HG03103 (cell line): ENCODE results near the gene MFGE8.

Source experiments
- ATAC-seq: cut with Tn5 transposase; IDR thresholded peaks from one replicate; pipeline ENCODE4 v1.9.1; 2021; ENCODE audit warnings: low read depth; ENCODE audit not compliant: unreplicated experiment

The MFGE8 gene

GRCh38 chr15:88900309-88900981 is 12.7 kb downstream of the MFGE8 start:
- no peak for ATAC-seq

- no peak for ATAC-seq
Observed at GRCh38 chr15:88899251-88899650, 13.9 kb downstream of the MFGE8 start.

DNA sequence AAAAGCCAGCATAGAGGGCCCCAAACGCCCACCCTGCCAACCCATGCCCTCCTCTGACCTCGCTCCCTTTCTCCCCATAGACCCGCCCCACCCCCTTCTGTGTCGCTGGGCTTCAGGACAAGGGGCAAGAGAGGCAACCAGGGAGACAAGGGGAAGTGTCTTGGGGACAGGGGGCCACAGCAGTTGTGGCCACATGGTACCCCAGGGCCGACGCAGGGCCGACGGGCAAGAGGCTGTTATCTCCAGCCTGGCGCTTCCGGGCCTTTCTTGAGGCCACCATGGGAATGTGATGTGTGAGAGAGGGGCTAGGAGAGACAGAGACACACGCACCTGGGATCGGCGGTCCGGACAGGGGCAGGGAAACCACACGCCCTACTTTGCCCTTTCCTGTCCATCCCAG is 14.4 kb downstream of the MFGE8 start:
- ATAC-seq = no peak

- no peak for ATAC-seq
Observed at GRCh38 chr15:88897456-88898194, 15.6 kb downstream of the MFGE8 start.

DNA sequence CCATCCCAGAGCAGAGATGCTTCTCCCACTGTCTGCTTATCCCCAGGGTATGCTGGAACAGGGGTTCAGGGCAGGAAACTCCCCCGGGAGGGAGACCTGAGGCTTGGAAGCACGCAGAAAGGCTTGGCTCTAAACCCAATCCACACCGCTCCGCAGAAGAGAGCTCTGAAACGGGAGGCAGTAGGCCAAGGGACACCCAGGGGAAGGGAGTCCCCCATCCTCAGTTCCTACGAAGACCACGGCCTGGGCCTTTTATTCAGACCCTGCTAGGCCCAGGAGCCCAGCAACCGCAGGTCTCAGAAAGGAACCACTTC is 16.1 kb downstream of the MFGE8 start:
- no peak for ATAC-seq

DNA sequence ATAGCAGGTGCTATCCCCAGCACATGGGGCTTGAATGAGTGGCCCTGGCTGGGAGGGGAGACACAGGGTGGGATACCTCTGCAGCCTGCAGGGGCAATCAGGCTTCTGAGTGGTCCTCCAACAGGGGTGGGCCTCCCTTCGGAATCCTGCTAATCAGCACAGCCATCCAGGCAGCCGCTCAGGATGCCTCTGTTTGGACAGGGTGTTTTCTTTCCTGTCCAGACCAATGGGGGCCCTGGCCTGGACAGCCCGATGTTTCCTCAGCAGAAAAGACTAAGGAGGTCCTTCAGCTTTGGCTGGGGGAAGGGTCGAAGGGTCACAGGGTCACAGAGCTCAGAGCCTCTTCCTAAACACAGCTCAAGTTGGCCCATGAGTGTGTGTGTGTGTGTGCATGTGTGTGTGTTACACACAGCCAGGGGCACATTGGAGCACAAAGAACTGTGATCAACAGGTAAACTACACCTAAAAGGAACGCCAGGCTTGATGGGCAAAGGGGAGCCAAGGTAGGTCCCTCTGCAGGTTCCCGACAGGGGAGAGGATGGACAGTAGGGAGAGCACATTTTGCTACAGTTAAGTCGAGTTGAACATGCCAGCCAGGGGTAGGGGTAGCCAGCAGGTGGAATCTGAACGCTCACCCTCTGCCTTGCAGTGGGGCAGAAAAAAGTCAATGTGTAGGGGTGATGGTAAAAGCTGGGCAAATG is 16.7 kb downstream of the MFGE8 start:
- no peak for ATAC-seq

DNA sequence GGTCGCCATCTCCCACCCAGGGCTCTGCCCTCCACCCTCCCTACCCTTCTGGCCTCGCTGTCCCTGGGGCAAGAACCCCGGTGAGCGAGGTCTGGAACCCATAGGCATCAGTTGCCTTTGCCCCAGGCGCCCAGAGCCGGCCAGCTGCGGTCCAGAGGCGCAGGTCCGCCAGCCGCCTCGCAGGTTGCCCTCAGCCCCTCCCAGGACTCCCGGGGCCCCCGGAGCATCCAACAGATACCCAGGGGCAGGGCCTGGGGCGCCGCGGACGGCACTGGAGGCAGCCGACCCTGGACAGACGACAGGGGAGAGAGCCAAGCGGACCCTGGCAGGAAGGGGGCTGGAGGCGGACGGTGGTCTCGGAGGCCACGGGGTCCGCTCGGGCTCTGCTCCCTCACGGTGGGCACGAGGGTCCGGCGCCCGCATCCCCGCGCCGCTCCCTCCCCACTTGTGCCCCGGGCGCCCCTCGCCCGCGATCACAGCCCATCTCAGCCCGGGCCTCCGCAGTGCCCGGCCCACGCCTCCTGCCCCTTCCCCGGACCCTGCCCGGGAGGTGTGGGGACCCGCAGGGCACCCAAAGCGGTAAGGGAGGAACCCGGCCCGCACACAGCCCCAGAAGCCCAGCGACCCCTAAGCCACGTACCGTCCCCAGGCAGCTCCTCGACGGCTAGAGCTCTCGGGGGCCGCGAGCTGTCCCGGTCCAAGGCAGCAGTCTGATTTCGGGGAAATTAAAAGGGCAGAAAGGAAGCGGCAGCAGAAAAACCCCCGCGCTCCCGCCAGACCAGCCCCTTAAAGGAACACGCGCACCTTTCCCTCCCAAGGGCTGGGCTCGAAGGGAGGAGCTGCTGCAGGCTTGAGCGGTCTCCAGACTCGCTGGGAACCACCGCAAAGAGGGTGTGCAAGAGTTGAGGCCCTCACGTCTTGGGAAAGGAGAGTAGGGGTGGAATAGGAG is 18.1 kb downstream of the MFGE8 start, which contains the start of gene HAPLN3:
Gene HAPLN3 (minus strand): TSS at position 726 of the 949 bp plus-strand sequence. CDS start 8,246 bp downstream, outside the sequence.
- ATAC-seq = no peak

- ATAC-seq = no peak
Observed at GRCh38 chr15:88894348-88894818, 18.8 kb downstream of the MFGE8 start.

DNA sequence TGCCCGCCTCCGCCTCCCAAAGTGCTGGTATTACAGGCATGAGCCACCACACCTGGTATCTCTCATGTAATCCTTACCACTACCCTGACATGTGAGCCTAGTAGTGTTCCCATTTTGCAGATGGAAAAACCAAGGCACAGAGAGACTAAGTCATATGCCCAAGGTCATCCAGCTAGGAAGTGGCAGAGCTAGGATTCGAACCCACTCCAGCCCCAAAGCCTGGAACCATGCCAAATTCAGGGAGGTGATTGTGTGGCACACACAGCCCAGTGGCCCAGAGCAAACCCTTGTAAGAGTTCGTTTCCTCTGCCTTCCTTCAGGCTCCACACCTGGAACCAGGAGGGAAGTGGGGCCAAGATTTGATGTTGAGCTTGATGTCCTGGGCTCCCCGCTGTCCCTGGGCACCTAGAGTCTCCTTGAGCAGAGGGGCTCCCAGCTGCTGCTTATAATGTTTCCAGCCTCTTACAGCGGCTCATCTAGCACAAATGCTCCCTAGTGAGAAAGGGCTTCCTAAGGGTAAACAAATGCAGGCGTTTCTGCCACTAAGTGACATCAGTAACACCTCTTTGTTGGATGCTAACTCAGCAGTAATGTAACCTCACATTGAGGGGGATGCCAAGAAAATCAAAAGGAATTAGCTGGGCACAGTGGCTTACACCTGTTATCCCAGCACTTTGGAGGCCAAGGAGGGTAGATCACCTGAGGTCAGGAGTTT is 21.5 kb downstream of the MFGE8 start:
- ATAC-seq = no peak

DNA sequence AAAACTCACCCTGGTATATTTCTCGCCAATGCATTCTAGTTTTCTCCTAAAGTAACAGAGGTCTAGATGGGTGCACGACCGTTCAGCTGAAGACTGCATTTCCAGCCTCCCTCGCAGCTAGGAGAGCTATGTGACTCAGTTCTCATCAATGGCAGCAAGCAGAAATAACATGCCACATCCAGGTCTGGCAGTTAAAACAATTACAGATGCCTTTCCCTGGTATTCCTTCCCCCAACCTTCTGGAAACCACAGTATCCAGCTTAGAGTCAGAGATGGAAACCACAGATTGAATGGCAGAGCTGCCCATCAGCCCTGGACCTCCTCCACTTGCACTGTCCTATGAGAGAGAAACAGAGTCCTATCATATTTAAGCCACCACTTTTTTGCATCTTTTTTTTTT is 22.7 kb downstream of the MFGE8 start:
- ATAC-seq = no peak

- ATAC-seq = no peak
Observed at GRCh38 chr15:88888719-88889118, 24.5 kb downstream of the MFGE8 start.

- ATAC-seq = no peak
Observed at GRCh38 chr15:88887068-88887580, 26.1 kb downstream of the MFGE8 start.

DNA sequence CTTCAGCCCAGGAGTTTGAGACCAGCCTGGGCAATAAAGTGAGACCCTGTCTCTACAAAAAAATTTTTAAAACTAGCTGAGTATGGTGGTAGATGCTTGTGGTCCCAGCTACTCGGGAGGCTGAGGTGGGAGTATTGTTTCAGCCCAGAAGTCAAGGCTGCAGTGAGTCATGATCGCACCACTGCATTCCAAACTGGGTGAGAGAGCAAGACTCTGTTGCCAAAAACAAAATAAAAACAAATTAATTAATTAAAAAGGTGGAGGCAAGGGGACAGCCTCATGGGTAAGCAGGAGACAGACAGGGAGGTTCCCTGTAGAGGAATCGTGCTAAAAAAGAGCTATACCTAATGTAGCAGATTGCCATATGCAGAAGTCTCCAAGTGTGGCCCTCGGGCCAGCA is 30.4 kb downstream of the MFGE8 start:
- no peak for ATAC-seq

GRCh38 chr15:88881775-88882174 is 31.4 kb downstream of the MFGE8 start:
- no peak for ATAC-seq

DNA sequence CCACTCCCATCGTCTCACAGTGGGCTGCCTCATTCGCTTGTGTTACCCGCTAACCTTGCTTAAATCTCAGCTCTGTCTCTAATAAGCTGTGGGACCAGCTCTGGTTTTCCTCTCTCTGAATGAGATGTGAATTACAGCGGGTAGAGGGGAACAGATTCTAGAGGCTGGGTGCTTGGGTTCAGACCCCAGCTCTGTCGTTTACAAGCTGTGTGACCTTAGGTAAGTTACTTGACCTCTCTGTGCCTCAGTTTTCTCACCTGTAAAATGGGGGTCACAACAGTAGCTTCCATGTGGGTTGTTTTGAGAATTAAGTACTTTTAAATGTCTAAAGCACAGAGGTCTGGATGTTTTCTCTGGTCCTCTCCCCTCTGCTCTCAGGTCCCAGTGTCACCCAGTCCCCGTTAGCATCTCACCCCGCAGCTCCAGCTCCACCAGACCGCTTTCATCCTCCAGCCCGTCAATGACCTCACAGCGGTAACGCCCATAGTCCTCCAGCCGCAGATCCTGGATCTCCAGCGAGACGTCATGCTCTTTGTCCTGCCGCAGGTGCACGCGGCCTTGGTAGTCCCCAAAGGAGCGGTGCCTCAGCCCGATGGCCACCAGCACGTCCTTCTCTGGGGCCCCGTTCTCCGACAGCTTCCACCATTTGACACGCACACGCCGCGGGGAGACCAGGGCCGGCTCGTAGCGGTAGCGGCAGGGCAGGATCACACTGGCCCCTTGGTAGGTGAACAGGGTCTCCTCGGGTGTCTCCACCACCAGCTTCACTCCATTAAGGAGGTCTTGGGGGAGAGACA is 32.0 kb downstream of the MFGE8 start:
- ATAC-seq = no peak

GRCh38 chr15:88878720-88879184 is 34.4 kb downstream of the MFGE8 start:
- ATAC-seq = no peak

DNA sequence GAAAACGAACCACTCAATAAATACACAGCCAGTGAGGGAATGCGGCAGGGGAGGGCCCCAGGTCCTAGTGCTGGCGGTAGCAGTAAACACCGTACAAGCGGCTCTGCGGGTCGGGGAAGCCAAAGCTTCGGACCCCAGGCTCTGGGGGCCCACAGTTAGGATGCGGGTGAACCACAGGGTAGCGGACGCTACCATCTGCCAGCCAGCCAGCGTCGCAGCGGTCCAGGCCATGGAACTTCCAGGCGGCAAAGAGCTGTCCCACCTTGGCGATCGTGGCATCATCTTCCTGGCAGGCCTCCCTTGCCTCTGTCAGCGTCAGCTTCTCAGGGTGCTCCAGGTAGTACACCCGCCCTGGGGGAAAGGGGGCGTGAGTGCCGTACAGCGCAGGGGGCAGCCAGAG is 35.3 kb downstream of the MFGE8 start:
- ATAC-seq = no peak

- no peak for ATAC-seq
Observed at GRCh38 chr15:88877415-88877814, 35.8 kb downstream of the MFGE8 start.

DNA sequence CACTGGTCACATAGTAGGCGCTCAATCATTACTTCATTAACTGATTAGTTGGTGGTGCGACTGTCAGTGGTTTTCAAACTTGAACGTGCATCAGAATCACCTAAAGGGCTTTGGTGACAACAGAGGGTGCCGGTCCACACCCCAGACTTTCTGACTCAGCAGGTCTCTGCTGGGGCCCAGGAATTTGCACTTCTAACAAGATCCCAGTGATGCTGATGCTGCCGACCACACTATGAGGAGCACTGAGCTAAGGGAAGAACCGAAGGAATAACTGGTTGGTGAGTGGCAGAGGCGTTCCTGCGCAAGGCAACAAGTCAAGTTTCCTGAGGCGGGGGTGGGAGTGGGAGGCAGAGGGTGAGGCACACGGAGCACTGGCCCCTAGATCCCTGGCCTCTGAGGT is 36.6 kb downstream of the MFGE8 start:
- no peak for ATAC-seq
